DOHH2 (cell line): ENCODE data around the gene THRAP3.

Experiments used
- H3F3A ChIP-seq: fragments of 200-600 bp; sonication (generic), shearing (Covaris generic); 2 replicates; pipeline ENCODE4 v1.6.0; 2016; ENCODE audit warnings: antibody characterized with exemption, mild to moderate bottlenecking; ENCODE audit not compliant: control insufficient read depth, insufficient read depth
- H3K27ac ChIP-seq: fragments of 200-600 bp; sonication (generic); 2 replicates; pipeline ENCODE4 v1.5.1; 2014; ENCODE audit warnings: low read depth, mild to moderate bottlenecking, low read length, moderate library complexity
- H3K27me3 ChIP-seq: fragments of 200-600 bp; sonication (generic); 2 replicates; pipeline ENCODE4 v1.6.1; 2014; ENCODE audit warnings: mild to moderate bottlenecking, low read length, mixed read lengths; ENCODE audit not compliant: control insufficient read depth
- H3K36me3 ChIP-seq: fragments of 200-600 bp; sonication (generic); 2 replicates; pipeline ENCODE4 v1.6.1; 2014; ENCODE audit warnings: mild to moderate bottlenecking, low read length, moderate library complexity, mixed read lengths; ENCODE audit not compliant: control insufficient read depth
- H3K4me1 ChIP-seq: fragments of 200-600 bp; sonication (generic); 2 replicates; pipeline ENCODE4 v1.6.1; 2014; ENCODE audit warnings: mild to moderate bottlenecking, low read length, mixed read lengths; ENCODE audit not compliant: control insufficient read depth
- H3K4me2 ChIP-seq: fragments of 200-600 bp; sonication (generic); 2 replicates; pipeline ENCODE4 v1.6.0; 2014; ENCODE audit warnings: mild to moderate bottlenecking, low read length, moderate library complexity
- H3K4me3 ChIP-seq: fragments of 200-600 bp; sonication (generic); 2 replicates; pipeline ENCODE4 v1.5.1; 2014; ENCODE audit warnings: mild to moderate bottlenecking, low read length, mixed read lengths
- H3K79me2 ChIP-seq: fragments of 200-600 bp; sonication (generic); 2 replicates; pipeline ENCODE4 v1.6.1; 2014; ENCODE audit warnings: mild to moderate bottlenecking, low read length, mixed read lengths; ENCODE audit not compliant: control insufficient read depth
- H3K9me2 ChIP-seq: fragments of 200-600 bp; sonication (generic); replicated peaks from 2 replicates; pipeline ENCODE4 v1.6.1; 2014; ENCODE audit warnings: mild to moderate bottlenecking, low read length, mixed read lengths; ENCODE audit not compliant: control insufficient read depth
- H3K9me3 ChIP-seq: fragments of 200-600 bp; sonication (generic); 2 replicates; pipeline ENCODE4 v1.6.1; 2014; ENCODE audit warnings: antibody characterized with exemption, low read length, mixed read lengths; ENCODE audit not compliant: control insufficient read depth, insufficient read depth
- H4K20me1 ChIP-seq: fragments of 200-600 bp; sonication (generic); 2 replicates; pipeline ENCODE4 v1.6.0; 2014; ENCODE audit warnings: low read depth, mild to moderate bottlenecking, antibody characterized with exemption, low read length, moderate library complexity; ENCODE audit not compliant: control insufficient read depth, insufficient read depth
- CTCF ChIP-seq: fragments of 200-600 bp; sonication (generic); IDR thresholded peaks from one replicate; pipeline ENCODE4 v1.5.1; 2014; ENCODE audit warnings: antibody characterized with exemption, mild to moderate bottlenecking, low read depth, low read length; ENCODE audit not compliant: poor library complexity, severe bottlenecking
- EZH2phosphoT487 ChIP-seq: fragments of 200-600 bp; sonication (generic); IDR thresholded peaks from 2 replicates; pipeline ENCODE4 v1.6.1; 2017; ENCODE audit warnings: borderline replicate concordance, mild to moderate bottlenecking, antibody characterized with exemption, low read length, moderate library complexity, mixed read lengths

The THRAP3 gene

GRCh38 chr1:36239941-36240637 is 15.8 kb downstream of the THRAP3 start:
- no peak for TF ChIP-seq CTCF
- no peak for TF ChIP-seq EZH2phosphoT487
- H3F3A ChIP-seq, result peaks cover 10% of the 10 kb centered on the region; the same call in 1 of the 2 replicates
- peaks cover 12% of the 10 kb centered on the region for H4K20me1 ChIP-seq
- no peaks in the 10 kb centered on the region for H3K9me2 ChIP-seq
- no peaks in the 10 kb centered on the region for H3K9me3 ChIP-seq
- peaks cover 73% of the 10 kb centered on the region for H3K36me3 ChIP-seq
- peaks cover 15% of the 10 kb centered on the region for H3K4me1 ChIP-seq
- H3K27ac ChIP-seq, result no peak overlapping the region
- H3K79me2 ChIP-seq, result peaks cover 97% of the 10 kb centered on the region
- H3K27me3 ChIP-seq, result no peaks in the 10 kb centered on the region
- H3K4me2 ChIP-seq, result no peak overlapping the region
- H3K4me3 ChIP-seq, result no peak overlapping the region

- H3F3A ChIP-seq, result peaks cover 10% of the 10 kb centered on the region
- peaks cover 4% of the 10 kb centered on the region; the same call in 1 of the 2 replicates for H4K20me1 ChIP-seq
- H3K9me3 ChIP-seq, result no peaks in the 10 kb centered on the region
- H3K27me3 ChIP-seq, result no peaks in the 10 kb centered on the region
- H3K79me2 ChIP-seq, result peaks cover 97% of the 10 kb centered on the region
- H3K36me3 ChIP-seq, result peaks cover 43% of the 10 kb centered on the region
- TF ChIP-seq CTCF (no peak), EZH2phosphoT487 (no peak)
- peaks cover 52% of the 10 kb centered on the region for H3K4me1 ChIP-seq
- no peak overlapping the region for H3K4me3 ChIP-seq
- no peak overlapping the region for H3K27ac ChIP-seq
- no peaks in the 10 kb centered on the region for H3K9me2 ChIP-seq
- H3K4me2 ChIP-seq, result no peak overlapping the region
Observed at GRCh38 chr1:36247538-36247937, 23.3 kb downstream of the THRAP3 start.

GRCh38 chr1:36248250-36248894 is 24.1 kb downstream of the THRAP3 start:
- no peak for TF ChIP-seq EZH2phosphoT487
- TF ChIP-seq CTCF, result no peak
- H4K20me1 ChIP-seq, result peaks cover 4% of the 10 kb centered on the region; the same call in 1 of the 2 replicates
- H3F3A ChIP-seq, result peaks cover 15% of the 10 kb centered on the region
- H3K4me1 ChIP-seq, result peaks cover 59% of the 10 kb centered on the region
- no peak overlapping the region for H3K4me3 ChIP-seq
- H3K27me3 ChIP-seq, result no peaks in the 10 kb centered on the region
- H3K79me2 ChIP-seq, result peaks cover 97% of the 10 kb centered on the region
- H3K9me3 ChIP-seq, result no peaks in the 10 kb centered on the region
- H3K27ac ChIP-seq, result no peak overlapping the region
- peaks cover 43% of the 10 kb centered on the region for H3K36me3 ChIP-seq
- no peak overlapping the region for H3K4me2 ChIP-seq
- no peaks in the 10 kb centered on the region for H3K9me2 ChIP-seq
